Neuron (in vitro differentiated cells): ENCODE data around the gene DHX58.

Experiments
- H2AFZ ChIP-seq: one replicate; pipeline ENCODE4 v1.6.1; 2013; ENCODE audit warnings: low read depth, mild to moderate bottlenecking, inconsistent platforms, low read length, moderate library complexity
- H3K27me3 ChIP-seq: one replicate; pipeline ENCODE4 v1.6.1; 2013; ENCODE audit warnings: low read length; ENCODE audit not compliant: insufficient read depth
- H3K36me3 ChIP-seq: one replicate; pipeline ENCODE4 v1.6.1; 2013; ENCODE audit warnings: low read length; ENCODE audit not compliant: insufficient read depth
- H3K4me1 ChIP-seq: one replicate; pipeline ENCODE4 v1.6.1; 2013; ENCODE audit warnings: low read length; ENCODE audit not compliant: insufficient read depth
- H3K4me3 ChIP-seq: 2 replicates; pipeline ENCODE4 v1.5.1; 2013; ENCODE audit warnings: mild to moderate bottlenecking, low read length, moderate library complexity
- H3K9me3 ChIP-seq: one replicate; pipeline ENCODE4 v1.6.1; 2013; ENCODE audit warnings: low read length

Gene DHX58

DNA sequence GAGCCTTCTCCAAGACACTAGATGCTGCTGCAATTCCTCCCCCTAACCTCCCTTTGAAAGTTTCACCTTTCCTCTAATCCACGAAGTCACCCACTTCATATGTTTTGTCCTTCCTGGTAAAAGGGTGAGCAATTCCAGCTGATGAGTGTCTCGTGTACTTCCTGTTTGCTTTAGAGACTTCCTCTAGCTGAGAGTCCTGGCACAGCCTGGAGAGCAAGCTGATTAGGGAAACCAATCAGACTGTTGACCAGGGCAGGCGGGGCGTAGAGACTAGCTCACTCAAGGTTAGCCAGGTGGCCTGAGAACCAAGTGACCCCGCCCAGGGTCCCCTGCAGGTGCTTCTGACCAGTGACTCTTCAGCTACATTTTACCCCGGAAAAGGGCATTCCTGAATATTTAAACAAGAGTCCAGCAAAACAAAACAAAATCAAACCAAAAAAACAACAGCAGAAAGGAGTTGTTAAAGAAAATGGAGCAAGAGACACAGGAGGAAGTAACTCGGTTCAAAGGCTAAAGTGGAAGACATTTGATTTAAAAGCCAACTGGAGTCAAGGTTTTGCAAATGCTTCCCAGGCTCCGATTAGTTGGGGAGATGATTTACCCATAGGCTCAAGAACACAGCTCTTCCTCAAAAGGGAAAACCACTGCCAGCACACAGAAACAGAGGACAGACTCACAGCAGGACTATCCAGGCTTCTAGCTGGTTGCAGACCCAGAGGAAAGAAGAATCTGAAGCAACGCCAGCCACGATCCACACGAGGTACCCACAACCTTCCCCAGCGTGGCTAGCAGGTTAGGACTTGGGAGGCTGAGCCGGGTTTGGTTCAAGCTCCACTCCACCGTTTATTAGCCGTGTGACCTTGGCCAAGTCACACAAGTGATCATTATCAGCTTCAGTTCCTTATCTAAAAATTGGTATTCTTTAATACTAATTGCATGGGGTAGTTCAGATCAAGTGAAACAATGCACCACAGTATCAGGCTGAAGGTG is 23.4 kb upstream of the DHX58 start:
- peaks cover 4% of the 10 kb centered on the region for H3K4me1 ChIP-seq
- no peak overlapping the region for H3K4me3 ChIP-seq
- H3K9me3 ChIP-seq = no peaks in the 10 kb centered on the region
- peaks cover 18% of the 10 kb centered on the region for H3K36me3 ChIP-seq
- no peak overlapping the region for H2AFZ ChIP-seq
- H3K27me3 ChIP-seq = no peaks in the 10 kb centered on the region

DNA sequence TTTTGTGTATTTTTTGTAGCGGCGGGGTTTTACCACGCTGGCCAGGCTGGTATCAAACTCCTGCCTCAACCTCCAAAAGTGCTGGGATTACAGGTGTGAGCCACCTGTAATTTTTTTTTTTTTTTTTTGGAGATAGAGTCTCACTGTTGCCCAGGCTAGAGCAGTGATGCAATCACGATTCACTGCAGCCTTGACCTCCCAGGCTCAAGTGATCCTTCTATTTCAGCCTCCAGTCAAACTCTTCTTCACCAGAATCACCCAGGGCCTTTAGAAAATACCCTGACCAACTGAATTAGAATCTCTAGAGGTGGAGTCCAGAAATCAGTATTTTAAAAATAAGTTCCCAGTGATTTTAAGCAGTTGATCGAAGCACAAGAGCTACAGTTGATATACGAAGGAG is 22.6 kb upstream of the DHX58 start:
- H3K4me1 ChIP-seq = peaks cover 3% of the 10 kb centered on the region
- peaks cover 22% of the 10 kb centered on the region for H3K36me3 ChIP-seq

DNA sequence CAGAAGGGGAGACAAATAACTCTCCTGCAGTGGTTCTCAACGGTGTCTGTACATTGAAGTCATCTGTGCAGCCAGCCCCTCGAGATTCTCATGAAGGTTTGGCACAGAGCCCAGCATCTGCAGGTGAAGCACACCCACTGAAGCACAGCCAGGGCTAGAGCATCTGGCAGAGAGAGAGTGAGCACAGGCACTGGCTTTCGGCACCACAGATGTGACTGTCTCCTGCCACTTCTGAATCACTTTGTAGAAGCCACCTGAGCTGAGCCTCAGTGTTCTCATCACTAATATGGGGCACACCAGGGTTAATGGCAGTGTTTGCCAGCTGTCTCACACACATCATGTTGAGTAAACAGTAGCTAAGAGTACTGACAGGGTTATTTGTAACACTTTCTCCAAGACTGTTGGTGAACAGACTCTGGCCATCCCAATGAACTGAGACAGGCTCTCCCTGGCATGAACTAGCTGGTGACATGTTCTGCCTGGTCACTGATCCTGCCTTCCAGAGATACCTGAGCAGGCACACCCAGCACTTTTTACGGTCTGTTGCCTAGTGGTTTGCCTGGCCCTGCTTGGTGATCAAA is 21.0 kb upstream of the DHX58 start:
- Histone ChIP-seq H3K4me1 (no peaks in the 10 kb centered on the region), H3K27me3 (no peaks in the 10 kb centered on the region), H3K36me3 (peaks cover 38% of the 10 kb centered on the region), H3K4me3 (no peak overlapping the region), H3K9me3 (no peaks in the 10 kb centered on the region), H2AFZ (no peak overlapping the region)

More for the DNA sequence above, 22.6 kb upstream of the DHX58 start:
- no peaks in the 10 kb centered on the region for H3K27me3 ChIP-seq
- H3K9me3 ChIP-seq = no peaks in the 10 kb centered on the region
- H2AFZ ChIP-seq = no peak overlapping the region
- H3K4me3 ChIP-seq = no peak overlapping the region

DNA sequence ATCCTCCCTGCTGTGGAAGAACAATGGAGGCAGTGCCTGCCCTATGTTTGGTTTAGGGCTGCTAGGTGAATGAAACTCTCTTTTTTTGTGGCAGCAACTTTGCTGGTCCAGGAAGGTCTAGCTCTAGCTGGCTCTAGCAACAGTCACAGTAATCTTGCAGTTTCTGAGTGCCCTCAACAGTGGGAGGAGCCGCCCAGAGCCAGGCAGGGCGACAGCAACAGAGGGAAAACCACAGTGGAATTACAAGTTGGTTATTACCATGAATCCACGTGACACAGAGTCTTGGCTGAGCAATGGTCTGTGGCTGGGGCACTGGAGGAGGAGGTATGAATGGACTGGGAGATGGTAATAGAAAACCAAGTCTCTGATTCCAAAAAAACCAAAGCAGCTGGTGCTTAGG is 20.4 kb upstream of the DHX58 start:
- H3K4me1 ChIP-seq = no peaks in the 10 kb centered on the region
- H3K27me3 ChIP-seq = no peaks in the 10 kb centered on the region
- H3K4me3 ChIP-seq = no peak overlapping the region
- peaks cover 44% of the 10 kb centered on the region for H3K36me3 ChIP-seq
- no peaks in the 10 kb centered on the region for H3K9me3 ChIP-seq
- no peak overlapping the region for H2AFZ ChIP-seq

DNA sequence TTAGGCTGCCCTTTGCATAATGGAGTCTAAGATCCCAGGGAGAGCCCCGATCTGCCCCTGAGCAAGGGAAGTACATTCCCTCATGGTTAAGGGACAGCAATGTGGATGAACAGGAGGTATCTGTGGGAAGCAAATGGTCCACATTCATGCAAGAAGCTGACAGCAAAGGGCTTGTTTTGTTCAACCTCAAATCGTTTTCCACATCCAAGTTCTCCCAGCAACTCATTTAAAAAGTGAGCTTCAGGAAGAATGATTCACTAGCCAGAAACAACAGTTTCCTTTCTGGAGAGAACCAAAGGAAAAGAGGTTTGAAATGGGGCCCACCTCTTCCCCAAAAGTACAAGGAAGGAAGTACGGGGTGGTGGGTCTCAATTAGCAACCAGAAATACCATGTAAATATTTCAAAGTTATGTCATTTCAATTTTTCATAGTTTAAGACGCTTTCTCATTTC is 19.5 kb upstream of the DHX58 start:
- no peak overlapping the region for H3K4me3 ChIP-seq
- no peaks in the 10 kb centered on the region for H3K27me3 ChIP-seq
- no peaks in the 10 kb centered on the region for H3K9me3 ChIP-seq
- no peak overlapping the region for H2AFZ ChIP-seq
- H3K36me3 ChIP-seq = peaks cover 49% of the 10 kb centered on the region
- H3K4me1 ChIP-seq = no peaks in the 10 kb centered on the region

DNA sequence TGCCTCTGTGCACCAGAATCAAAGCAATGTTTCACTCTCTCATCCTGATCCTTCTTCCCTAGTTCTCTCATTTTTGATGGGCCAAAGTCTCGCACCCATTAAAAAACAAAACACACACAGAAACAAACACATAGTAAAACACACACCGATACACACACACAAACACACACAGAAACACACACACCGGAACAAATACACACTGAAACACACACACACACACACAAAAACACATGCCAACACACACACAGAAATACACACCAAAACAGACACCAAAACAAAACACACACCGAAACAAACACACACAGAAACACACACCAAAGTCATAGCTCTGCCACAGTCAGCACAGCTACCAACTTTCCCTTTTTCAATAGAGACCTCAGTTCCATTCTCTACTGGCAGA is 18.7 kb upstream of the DHX58 start:
- H3K36me3 ChIP-seq = peaks cover 51% of the 10 kb centered on the region
- H3K4me3 ChIP-seq = no peak overlapping the region
- no peak overlapping the region for H2AFZ ChIP-seq
- H3K4me1 ChIP-seq = no peaks in the 10 kb centered on the region
- no peaks in the 10 kb centered on the region for H3K27me3 ChIP-seq
- no peaks in the 10 kb centered on the region for H3K9me3 ChIP-seq

DNA sequence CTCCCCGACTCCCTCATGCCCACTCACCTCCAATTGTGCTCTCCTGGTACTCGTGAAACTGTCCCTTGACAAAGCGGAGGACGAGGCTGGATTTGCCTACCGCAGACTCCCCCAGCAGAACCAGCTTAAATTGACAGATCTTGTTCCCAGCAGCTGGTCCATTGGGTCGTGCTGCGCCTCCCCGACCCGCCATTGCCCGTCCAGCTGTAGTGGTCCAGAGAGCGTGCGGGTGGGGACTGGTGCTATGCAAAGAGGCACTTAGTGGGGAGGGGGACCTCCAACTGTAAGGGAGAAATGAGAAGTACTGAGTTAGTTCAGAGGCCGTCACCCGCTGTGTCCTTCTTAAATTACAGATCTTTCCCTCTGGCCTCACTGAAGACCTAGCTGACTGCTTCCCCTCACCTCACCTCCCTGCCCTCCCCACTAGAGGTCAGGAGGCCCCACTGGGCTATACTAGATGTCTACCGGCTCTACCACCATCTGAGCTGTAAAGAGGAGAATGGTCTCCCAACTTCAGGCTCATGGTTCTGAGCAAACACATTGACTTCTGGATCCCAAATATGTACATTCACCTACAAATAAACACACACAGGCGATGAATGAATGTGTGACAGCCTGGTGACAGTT is 17.9 kb upstream of the DHX58 start:
- H3K4me1 ChIP-seq = no peaks in the 10 kb centered on the region
- no peaks in the 10 kb centered on the region for H3K9me3 ChIP-seq
- peaks cover 52% of the 10 kb centered on the region for H3K36me3 ChIP-seq
- no peak overlapping the region for H3K4me3 ChIP-seq
- no peak overlapping the region for H2AFZ ChIP-seq
- H3K27me3 ChIP-seq = no peaks in the 10 kb centered on the region

DNA sequence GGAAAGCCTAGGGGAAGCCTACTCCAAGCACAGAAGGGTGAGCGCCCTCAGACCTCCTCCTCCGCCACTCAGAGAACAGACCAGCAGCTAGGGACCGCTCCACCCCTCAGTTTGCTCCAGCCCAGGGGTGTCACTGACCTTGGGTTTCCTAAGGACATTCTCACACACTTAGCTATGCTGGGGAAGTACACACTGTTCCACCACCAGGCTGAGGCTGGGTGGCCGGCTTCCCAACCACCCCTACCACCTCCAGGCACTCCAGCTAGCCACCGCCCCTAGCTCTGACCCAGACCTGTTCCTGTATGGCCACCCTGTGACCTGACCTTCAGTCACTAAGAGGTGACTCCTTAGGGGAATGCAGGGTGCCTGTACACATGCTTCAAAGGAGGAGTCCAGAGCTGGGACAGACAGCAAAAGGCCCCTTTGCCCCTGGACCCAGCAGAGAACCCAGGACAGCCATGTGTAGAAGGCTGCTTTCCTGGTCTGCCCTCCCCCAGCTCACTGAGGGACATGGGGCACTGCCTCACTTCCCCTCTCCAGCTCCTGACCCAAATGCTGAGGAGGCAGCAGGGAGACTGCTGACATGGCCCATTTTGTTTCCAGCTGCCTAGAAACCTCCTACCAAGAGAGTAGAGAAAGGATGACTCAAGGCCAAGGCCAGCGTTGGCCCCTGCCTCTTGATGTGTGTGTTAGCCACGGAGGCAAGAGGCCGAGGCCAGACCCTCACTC is 16.8 kb upstream of the DHX58 start:
- Histone ChIP-seq H3K27me3 (no peaks in the 10 kb centered on the region), H3K36me3 (peaks cover 50% of the 10 kb centered on the region), H3K4me1 (no peaks in the 10 kb centered on the region), H2AFZ (no peak overlapping the region), H3K4me3 (no peak overlapping the region), H3K9me3 (no peaks in the 10 kb centered on the region)

DNA sequence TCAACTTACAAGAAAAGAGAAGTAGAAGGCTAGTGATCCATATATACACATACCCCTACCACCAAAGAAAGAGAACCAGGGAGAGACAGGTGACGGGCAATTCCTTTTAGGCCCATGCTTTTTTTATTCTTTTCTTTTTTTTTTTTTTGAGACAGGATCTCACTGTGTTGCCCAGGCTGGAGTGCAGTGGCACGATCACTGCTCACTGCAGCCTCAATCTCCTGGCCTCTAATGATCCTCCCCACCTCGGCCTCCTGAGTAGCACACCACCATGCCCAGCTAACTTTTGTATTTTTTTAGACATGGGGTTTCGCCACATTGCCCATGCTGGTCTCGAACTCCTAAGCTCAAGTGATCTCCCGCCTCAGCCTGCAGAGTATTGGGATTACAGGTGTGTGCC is 14.9 kb upstream of the DHX58 start:
- Histone ChIP-seq H3K9me3 (no peaks in the 10 kb centered on the region), H2AFZ (no peak overlapping the region), H3K27me3 (no peaks in the 10 kb centered on the region), H3K4me1 (no peaks in the 10 kb centered on the region), H3K4me3 (no peak overlapping the region), H3K36me3 (peaks cover 45% of the 10 kb centered on the region)

DNA sequence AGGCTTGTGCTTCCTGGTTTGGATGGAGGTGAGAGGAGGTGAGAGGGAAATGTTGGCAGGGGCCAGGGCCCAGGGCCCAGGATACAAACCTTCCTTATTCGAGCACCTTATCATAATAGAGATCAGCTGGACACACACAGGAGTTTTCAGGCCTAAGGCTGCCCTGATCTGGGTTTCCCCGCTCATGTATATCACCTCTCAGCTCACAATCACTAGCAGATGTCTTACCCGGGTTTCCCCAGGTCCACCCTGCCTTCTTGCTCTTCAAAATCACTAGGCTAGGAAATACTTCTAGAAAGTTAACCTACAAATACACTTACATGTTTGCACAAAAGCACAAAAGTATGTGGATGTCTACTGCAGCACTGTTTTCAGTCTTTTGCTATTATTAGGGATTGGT is 14.3 kb upstream of the DHX58 start:
- no peak overlapping the region for H2AFZ ChIP-seq
- H3K36me3 ChIP-seq = peaks cover 45% of the 10 kb centered on the region
- H3K4me1 ChIP-seq = no peaks in the 10 kb centered on the region
- no peaks in the 10 kb centered on the region for H3K27me3 ChIP-seq
- H3K9me3 ChIP-seq = no peaks in the 10 kb centered on the region
- H3K4me3 ChIP-seq = no peak overlapping the region

DNA sequence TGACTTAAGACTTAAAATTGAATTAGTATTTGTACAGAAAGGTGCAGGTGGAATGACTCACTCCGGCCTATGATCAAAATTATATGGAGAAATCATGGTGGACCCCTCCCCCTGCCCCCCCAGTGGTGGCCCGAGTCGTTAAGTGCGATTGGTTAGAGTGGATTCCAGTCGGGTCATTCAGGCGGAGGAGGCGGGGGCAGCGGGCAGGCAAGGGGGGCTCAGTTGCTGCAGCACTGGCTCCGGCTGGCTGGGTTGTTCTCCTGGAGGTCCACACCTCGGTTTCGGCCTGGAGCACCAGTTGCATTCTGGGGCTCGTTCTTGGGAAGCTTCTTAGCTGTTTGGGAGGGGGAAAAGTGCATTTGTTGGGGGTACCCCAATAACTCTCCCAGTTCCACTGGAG is 13.1 kb upstream of the DHX58 start:
- Histone ChIP-seq H3K27me3 (no peaks in the 10 kb centered on the region), H3K9me3 (no peaks in the 10 kb centered on the region), H3K36me3 (peaks cover 41% of the 10 kb centered on the region), H3K4me3 (no peak overlapping the region), H3K4me1 (peaks cover 5% of the 10 kb centered on the region), H2AFZ (no peak overlapping the region)

DNA sequence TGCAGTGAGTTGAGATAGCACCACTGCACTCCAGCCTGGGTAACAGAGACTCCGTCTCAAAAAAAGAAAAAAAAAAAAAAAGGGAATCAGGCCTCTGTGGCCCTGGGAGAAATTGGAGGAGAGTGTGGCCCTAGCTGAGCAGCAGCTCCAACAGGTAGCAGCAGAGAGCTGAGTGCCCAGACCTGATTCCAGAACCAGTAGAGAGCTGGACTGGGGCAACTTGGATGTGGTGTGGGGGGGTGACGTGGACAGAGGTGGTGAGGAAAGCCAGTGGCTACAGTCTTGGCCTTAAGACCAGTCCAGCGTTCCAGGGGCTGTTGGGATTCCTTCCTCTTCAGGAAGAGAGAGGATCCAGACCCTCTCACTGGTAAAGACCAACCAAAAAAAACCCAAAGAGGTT is 11.7 kb upstream of the DHX58 start:
- no peak overlapping the region for H3K4me3 ChIP-seq
- H2AFZ ChIP-seq = no peak overlapping the region
- H3K4me1 ChIP-seq = peaks cover 14% of the 10 kb centered on the region
- peaks cover 30% of the 10 kb centered on the region for H3K36me3 ChIP-seq
- no peaks in the 10 kb centered on the region for H3K9me3 ChIP-seq
- no peaks in the 10 kb centered on the region for H3K27me3 ChIP-seq
